Peyer's patch (tissue), 4 donors: Measurements from ENCODE around the gene SEMA6B.

Source experiments
- CTCF ChIP-seq, 6 experiments: fragments of 450-650 bp in 4 of 6; fragments of 200-600 bp in 2 of 6; sonication (generic) in 1 of 6; IDR thresholded peaks; one replicate each; pipeline ENCODE4 v1.5.1; 2017 to 2019; ENCODE audit warnings: antibody characterized with exemption in 6 of 6, mild to moderate bottlenecking in 3 of 6, moderate library complexity in 1 of 6
- POLR2A ChIP-seq, 2 donors: fragments of 450-650 bp; IDR thresholded peaks; one replicate each; pipeline ENCODE4 v1.5.1; 2017; ENCODE audit warnings: antibody characterized with exemption in 2 of 2, mild to moderate bottlenecking in 2 of 2, moderate library complexity in 2 of 2

DNA sequence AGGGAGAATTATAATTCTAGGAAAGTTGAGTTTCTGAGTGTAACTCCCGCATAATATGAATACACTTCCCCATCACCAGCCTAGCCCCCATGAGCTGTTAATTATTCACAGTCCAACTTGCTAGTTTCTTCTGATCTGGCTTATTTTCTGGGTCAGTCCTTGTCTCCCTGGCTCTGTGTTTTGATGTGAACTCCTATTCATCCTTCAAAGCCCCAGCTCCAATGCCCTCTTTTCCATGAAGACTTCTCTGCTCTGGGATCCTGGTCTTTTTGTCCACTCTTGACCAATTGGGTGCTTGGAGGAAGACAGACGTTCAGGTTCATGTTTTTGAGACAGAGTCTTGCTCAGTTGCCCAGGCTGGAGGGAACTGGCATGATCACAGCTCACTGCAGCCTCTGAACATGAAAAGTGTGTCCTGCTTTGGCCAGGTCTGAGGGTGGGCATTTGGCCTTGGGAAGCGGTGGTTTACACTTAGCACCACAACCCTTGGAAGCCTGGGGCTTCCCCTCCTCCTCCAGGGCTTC, 20.3 kb downstream of the SEMA6B start:
- TF ChIP-seq CTCF (IDR thresholded peaks at IDR 0.05) (no peak), POLR2A (IDR thresholded peaks at IDR 0.05) (no peak)
